IPS-18a (cell line): ENCODE results near the gene PKD1.

ENCODE experiments used
- H3K27ac ChIP-seq: one replicate; pipeline ENCODE4 v1.5.1; 2013; ENCODE audit warnings: low read length
- H3K27me3 ChIP-seq: one replicate; pipeline ENCODE4 v1.6.1; 2013; ENCODE audit warnings: mild to moderate bottlenecking, low read length; ENCODE audit not compliant: control insufficient read depth, insufficient read depth
- H3K36me3 ChIP-seq: one replicate; pipeline ENCODE4 v1.6.1; 2013; ENCODE audit warnings: low read depth, low read length; ENCODE audit not compliant: control insufficient read depth
- H3K4me1 ChIP-seq: one replicate; pipeline ENCODE4 v1.6.1; 2013; ENCODE audit warnings: low read depth, low read length; ENCODE audit not compliant: control insufficient read depth
- H3K4me3 ChIP-seq: one replicate; pipeline ENCODE4 v1.5.1; 2013; ENCODE audit warnings: low read length
- H3K9ac ChIP-seq: one replicate; pipeline ENCODE4 v1.6.1; 2013; ENCODE audit warnings: mild to moderate bottlenecking, low read length, moderate library complexity
- H3K9me3 ChIP-seq: one replicate; pipeline ENCODE4 v1.6.1; 2013; ENCODE audit warnings: low read depth, low read length; ENCODE audit not compliant: control insufficient read depth

PKD1 gene

GRCh38 chr16:2040787-2041522, 94.7 kb downstream of the PKD1 start:
- no peak overlapping the region for H3K9ac ChIP-seq
- no peak overlapping the region for H3K4me3 ChIP-seq
- H3K27ac ChIP-seq = no peak overlapping the region
- no peaks in the 10 kb centered on the region for H3K27me3 ChIP-seq
- no peaks in the 10 kb centered on the region for H3K4me1 ChIP-seq
- H3K36me3 ChIP-seq = peaks cover 7% of the 10 kb centered on the region
- no peaks in the 10 kb centered on the region for H3K9me3 ChIP-seq

GRCh38 chr16:2040041-2040786, 95.5 kb downstream of the PKD1 start:
- Histone ChIP-seq H3K9me3 (no peaks in the 10 kb centered on the region), H3K36me3 (peaks cover 4% of the 10 kb centered on the region), H3K27me3 (no peaks in the 10 kb centered on the region), H3K4me3 (no peak overlapping the region), H3K27ac (no peak overlapping the region), H3K9ac (no peak overlapping the region), H3K4me1 (no peaks in the 10 kb centered on the region)

- H3K9me3 ChIP-seq = no peaks in the 10 kb centered on the region
- H3K36me3 ChIP-seq = peaks cover 4% of the 10 kb centered on the region
- no peaks in the 10 kb centered on the region for H3K27me3 ChIP-seq
- H3K27ac ChIP-seq = no peak overlapping the region
- no peak overlapping the region for H3K9ac ChIP-seq
- no peaks in the 10 kb centered on the region for H3K4me1 ChIP-seq
- no peak overlapping the region for H3K4me3 ChIP-seq
Observed at GRCh38 chr16:2039274-2040031, 96.2 kb downstream of the PKD1 start.
